ENCODE results near the gene MAP3K14. TPM values are rescaled to one million over a fixed set of nuclear protein-coding genes. Genes with fewer than 3 reads are reported as not detected.
A peak's percentile ranks its signal among the peaks of the same experiment; 100 is the strongest.

MAP3K14 gene
- total and polyA plus RNA-seq, 11 donors = 9.0 to 21.9 (median 11.4) TPM

DNA sequence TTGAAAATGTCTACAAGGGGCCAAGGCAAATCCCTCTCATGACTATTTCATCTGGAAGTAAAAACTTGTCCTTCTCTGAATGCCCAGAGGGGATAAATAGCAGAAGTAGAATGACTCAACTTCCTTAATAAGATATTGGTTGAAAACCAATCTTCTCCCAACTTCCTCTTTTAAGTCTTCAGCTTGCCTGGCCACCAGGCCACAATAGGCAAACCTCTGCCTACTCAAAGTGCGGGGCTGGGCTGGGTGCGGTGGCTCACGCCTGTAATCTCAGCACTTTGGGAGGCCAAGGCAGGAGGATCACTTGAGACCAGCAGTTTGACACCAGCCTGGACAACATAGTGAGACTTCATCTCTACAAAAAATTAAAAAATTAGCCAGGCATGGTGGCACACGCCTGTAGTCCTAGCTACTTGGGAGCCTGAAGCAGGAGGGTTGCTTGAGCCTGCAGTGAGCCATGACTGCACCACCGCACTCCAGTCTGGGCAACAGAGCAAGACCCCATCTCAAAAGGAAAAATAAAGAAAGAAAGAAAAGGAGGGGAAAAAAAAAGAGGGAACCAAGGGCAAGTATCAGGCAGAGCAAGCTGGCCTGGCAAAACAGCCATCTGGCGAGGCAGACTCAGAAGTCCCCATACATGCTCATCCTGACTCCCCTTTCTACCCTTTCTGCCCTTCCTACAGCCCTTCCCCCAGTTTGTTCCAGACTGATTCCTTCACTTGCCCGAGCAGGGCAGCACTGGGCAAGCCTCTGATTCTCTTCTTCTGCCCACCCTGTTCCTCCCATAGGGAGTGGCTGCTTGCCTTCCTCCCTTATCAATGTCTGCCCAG, 20.6 kb downstream of the MAP3K14 start:
- Histone ChIP-seq H3K27ac (peak overlapping the region; percentile 67 to 91 (median 87)), H3K36me3 (no peaks in the 10 kb centered on the region), H3K9me3 (no peaks in the 10 kb centered on the region), H3K27me3 (no peaks in the 10 kb centered on the region), H3K4me1 (peaks cover 14 to 98% (median 89%) of the 10 kb centered on the region in 12 donors), H3K4me3 (no peak overlapping the region)
- ATAC-seq (no peak), DNase-seq (peak in 1 of 5 donors; percentile 65)
- no peak for TF ChIP-seq POLR2A (IDR thresholded peaks at IDR 0.05)
- TF ChIP-seq, protein P1, sequence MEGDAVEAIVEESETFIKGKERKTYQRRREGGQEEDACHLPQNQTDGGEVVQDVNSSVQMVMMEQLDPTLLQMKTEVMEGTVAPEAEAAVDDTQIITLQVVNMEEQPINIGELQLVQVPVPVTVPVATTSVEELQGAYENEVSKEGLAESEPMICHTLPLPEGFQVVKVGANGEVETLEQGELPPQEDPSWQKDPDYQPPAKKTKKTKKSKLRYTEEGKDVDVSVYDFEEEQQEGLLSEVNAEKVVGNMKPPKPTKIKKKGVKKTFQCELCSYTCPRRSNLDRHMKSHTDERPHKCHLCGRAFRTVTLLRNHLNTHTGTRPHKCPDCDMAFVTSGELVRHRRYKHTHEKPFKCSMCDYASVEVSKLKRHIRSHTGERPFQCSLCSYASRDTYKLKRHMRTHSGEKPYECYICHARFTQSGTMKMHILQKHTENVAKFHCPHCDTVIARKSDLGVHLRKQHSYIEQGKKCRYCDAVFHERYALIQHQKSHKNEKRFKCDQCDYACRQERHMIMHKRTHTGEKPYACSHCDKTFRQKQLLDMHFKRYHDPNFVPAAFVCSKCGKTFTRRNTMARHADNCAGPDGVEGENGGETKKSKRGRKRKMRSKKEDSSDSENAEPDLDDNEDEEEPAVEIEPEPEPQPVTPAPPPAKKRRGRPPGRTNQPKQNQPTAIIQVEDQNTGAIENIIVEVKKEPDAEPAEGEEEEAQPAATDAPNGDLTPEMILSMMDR (IDR thresholded peaks at IDR 0.05) = no peak
- intact Hi-C loops (cut with DNase I) = no loop called here
- WGBS, 4 donors = 83 to 88% (median 85%) methylated on average over 7 of the region's 7 CpGs

DNA sequence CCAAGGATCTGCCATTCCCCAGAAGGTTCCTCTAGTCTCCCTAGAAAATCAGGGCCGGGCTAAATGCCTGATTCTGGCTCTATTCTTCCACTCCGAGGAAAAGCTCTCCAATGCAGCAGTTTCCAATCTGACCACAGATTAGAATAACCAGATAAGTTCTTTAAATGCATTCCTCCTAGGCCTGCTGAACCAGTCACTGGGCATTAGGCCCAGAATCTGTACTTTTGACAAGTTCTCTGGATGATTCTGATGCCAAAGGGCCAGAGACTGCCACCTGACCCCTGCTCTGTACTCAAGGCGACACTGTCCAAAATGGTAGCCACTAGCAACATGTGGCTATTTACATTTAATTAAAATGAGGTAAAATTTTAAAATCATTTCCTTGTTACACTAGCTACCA, 22.3 kb downstream of the MAP3K14 start:
- intact Hi-C loops (cut with DNase I) = loop anchor here in 1 of 10 donors (2.0 kb wide), 1 partner anchor 16 kb away; no protein-coding TSS in a partner anchor
- Histone ChIP-seq H3K9me3 (no peaks in the 10 kb centered on the region), H3K27me3 (no peaks in the 10 kb centered on the region), H3K4me3 (no peak overlapping the region), H3K36me3 (peaks cover 0 to 15% (median 5%) of the 10 kb centered on the region in 9 donors), H3K27ac (peak overlapping the region; percentile 51 to 91 (median 87)), H3K4me1 (peaks cover 12 to 100% (median 95%) of the 10 kb centered on the region in 12 donors)
- TF ChIP-seq, protein P1 (IDR thresholded peaks at IDR 0.05) = no peak
- TF ChIP-seq POLR2A (IDR thresholded peaks at IDR 0.05) = no peak
- DNase-seq = peak in 3 of 5 donors; percentile 55 to 61 (median 57)
- 23 to 43% (median 37%) methylated on average over 3 of the region's 3 CpGs for WGBS, 4 donors
- peak; percentile 35 to 72 (median 45) for ATAC-seq

DNA sequence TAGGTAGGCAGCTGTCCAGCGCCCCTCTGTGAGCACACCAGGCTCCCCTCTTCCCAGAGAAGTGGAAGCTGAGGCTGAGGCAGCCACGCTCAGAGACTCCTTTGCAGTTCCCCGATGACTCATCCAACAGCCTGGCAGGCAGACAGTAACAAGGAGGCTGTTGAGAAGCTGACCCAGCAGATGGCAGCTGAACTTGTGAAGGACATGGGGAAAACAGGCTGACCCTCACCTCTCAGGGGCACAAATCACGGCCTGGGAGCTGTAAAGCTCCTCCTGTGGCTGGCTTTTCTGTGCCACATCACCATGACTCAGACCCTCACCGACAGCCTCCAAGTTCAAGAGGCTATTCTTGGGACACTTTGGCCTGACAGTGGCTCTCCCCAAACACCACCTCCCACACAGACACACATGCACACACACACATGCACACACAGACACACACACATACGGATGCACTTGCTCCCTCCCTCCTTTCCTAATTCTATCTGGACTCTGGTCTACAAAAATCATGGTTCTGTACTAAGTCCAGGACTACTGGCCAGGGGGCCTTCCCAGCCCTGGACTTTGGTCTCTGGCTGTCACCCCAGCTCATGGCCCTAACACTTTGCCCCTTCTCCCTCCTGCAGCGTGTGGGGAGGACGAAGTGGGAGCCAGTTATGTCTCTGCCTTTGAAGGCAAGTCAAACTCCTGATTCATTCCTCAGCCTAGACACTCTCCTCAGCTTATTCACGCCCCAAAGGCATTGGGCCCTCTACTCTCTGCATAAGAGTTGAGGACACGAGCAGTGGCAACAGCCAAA, 23.2 kb downstream of the MAP3K14 start:
- TF ChIP-seq, protein P1 (IDR thresholded peaks at IDR 0.05) = peak in 2 of 12 donors; percentile 10 to 25
- TF ChIP-seq POLR2A (IDR thresholded peaks at IDR 0.05) = no peak
- Histone ChIP-seq H3K27me3 (no peaks in the 10 kb centered on the region), H3K4me1 (peaks cover 12 to 100% (median 94%) of the 10 kb centered on the region in 12 donors), H3K9me3 (no peaks in the 10 kb centered on the region), H3K36me3 (peaks cover 0 to 24% (median 12%) of the 10 kb centered on the region in 9 donors), H3K4me3 (no peak overlapping the region), H3K27ac (peak overlapping the region; percentile 51 to 91 (median 87))
- intact Hi-C loops (cut with DNase I) = loop anchor here in 1 of 10 donors (2.0 kb wide), 1 partner anchor 17 kb away; no protein-coding TSS in a partner anchor
- ATAC-seq (peak; percentile 56 to 80 (median 74)), DNase-seq (peak; percentile 74 to 93 (median 87))
- WGBS, 4 donors = 43 to 59% (median 48%) methylated on average over 10 of the region's 10 CpGs
